GM10847 (cell line): Measurements from ENCODE around the gene TEAD4.

Source experiments
- POLR2A ChIP-seq: IDR thresholded peaks from 2 replicates; pipeline ENCODE4 v1.6.1; 2011; ENCODE audit not compliant: insufficient read length; ENCODE audit errors: extremely low read depth

The TEAD4 gene

DNA sequence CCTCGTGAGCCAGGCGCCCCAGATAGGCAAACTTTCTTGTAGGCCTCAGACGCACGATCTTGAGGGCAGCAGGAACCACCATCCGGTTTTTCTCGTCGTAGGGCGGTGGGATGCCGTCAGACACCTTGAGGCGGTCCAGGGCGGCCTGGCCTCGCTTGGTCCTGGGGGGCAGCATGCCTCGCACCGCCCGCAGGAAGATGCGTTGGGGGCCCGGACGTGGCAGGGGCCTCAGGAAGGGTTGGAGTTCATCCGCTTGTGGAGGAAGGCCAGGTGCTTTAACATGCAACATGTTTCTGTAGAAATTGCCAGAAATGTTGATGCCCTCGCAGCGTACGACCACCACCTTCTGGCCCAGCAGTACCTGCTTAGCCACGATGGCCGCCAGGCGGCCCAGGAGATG is 112.5 kb downstream of the TEAD4 start:
- no peak for TF ChIP-seq POLR2A

DNA sequence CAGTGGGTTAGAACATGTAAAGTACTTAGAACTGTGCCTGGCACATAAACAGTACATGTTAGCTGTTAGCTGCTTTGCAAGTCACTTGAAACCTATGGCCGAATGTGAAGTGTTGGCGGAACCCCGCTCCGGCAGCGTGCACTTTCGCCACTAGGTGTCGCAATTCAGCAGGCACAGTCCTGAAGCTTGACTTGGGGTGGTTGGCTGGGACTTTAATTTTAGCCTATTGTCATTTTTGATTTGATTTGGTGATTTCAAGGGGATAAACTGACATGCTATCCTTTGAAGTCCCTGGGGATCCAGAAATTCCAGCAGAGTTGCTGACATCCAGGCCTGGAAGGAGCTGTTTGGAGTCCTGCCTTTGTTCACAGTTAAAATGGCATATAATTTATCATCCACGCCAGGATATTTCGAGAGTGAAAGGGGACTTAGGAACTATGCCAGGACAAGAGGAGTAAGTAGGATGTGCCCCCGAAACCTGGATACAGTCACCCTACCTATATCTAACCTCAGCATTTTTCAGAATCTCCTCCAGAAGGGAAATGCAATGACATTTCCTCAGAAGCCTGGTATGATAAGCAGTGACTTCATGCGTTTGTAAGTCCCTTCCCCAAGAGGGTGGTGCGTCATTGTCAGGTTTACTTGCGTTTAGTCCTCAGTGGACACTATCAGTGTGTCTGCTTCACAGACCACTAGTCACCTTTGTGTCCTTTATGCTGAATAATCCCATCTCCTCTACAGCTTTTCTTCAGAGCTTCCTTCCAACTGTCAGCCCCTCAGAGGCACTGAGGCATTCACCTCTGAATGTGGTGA is 114.4 kb downstream of the TEAD4 start:
- TF ChIP-seq POLR2A, result no peak

DNA sequence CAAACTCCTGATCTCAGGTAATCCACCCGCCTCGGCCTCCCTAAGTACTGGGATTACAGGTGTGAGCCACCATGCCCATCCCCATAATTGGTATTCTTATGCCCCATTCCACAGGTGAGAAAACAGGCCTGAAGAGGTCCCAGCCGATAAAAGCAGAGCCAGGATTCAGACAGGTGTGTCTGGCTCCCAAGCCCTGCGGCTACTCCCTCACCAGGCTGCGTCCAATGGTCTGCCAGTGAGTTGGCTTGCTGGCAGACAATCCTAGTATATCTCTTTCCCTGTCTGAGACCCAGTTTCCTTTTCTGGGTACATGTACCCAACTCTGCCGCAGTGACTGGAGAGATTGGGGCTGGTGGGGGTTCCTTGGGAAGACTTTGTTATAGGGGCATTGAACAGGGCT is 116.1 kb downstream of the TEAD4 start:
- TF ChIP-seq POLR2A, result no peak

GRCh38 chr12:3076730-3077571 is 117.8 kb downstream of the TEAD4 start, which contains the start of gene TSPAN9:
TSS of gene TSPAN9 (plus strand) at chr12:3077379. CDS start at chr12:3201194, 123,815 bp downstream.
- no peak for TF ChIP-seq POLR2A

- no peak for TF ChIP-seq POLR2A
Observed at GRCh38 chr12:3077572-3078081, 118.4 kb downstream of the TEAD4 start.

- TF ChIP-seq POLR2A, result no peak
Observed at GRCh38 chr12:3078086-3078820, 119.1 kb downstream of the TEAD4 start.

DNA sequence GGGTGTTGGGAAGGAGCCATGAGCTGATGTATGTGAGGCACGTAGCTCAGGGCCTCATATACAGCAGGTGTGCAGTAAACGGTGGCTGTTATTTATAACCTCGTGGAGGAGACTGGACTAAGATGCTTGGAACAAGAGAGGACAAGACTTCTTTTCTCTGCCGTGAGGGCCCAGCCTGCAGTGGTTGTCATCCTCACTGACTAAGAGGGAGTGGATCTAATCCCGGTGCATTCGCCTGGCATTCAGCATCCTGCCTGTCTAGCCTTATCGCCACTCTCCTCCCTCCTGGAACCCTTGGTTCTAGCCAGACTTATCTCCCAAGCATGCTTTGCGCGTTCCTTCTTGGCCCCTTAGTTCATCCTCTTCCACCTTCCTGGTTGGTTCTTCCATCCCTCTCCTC is 121.9 kb downstream of the TEAD4 start:
- TF ChIP-seq POLR2A, result no peak

GRCh38 chr12:3081886-3082285 is 122.7 kb downstream of the TEAD4 start:
- TF ChIP-seq POLR2A, result no peak

DNA sequence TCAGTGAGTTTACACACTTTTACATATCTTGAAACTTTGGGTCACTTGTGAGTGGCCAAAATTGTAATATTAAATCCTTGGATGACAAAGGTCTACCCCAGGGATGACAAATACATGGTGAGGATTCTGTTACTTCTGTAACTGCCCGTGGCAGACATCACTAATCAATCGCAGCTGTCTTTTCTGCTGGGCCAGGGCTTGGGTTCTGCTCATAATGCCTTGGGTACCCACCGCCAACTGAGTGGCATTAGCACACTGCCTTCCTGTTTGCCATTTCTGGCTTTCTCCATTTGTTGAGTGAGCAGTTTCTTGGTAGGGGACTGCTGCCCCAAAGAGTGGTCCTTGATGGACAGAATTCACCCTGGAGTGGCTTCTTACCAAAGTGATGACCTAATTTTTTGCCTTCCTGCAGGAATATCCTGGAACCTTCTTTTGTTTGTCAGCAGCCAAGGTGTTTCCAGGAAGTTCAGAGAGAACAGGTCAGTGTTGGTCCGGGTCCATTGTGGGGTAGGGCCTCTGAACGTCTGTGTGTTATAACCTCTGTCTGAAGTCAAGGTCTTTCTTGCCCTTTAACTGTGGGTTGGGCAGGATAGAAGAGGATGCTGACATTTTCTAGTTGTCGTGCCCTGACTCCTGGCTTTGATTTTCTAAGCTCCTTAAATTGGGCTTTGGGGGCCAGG is 124.2 kb downstream of the TEAD4 start:
- no peak for TF ChIP-seq POLR2A

DNA sequence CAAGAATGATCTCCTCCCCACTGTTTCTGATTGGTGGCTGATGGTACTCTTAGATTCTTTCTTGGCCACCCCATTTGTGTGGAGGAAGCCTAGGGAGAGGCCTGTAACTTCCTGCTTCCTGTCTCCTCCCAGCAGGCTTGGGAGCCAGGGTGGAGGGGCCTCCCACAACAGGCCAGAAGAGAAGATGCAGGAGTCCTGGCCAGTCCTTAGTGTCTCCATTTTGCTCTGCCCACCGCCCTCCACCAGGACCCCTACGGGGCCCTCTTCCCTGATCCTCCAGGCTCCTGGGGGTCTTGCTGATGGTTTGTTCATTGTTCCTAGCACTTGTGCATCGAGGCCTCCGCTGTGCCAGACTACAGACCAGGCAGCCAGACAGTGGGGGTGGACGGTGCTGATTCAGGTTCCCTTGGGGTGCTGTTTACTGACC is 124.7 kb downstream of the TEAD4 start:
- TF ChIP-seq POLR2A, result no peak

- TF ChIP-seq POLR2A, result no peak
Observed at GRCh38 chr12:3084742-3085141, 125.5 kb downstream of the TEAD4 start.

- TF ChIP-seq POLR2A, result no peak
Observed at GRCh38 chr12:3085341-3086139, 126.3 kb downstream of the TEAD4 start.

- TF ChIP-seq POLR2A, result no peak
Observed at GRCh38 chr12:3086211-3086610, 127.0 kb downstream of the TEAD4 start.

- no peak for TF ChIP-seq POLR2A
Observed at GRCh38 chr12:3086729-3087323, 127.6 kb downstream of the TEAD4 start.
